ENCODE measurements around the gene CUL9. TPM values are rescaled to one million over a fixed set of nuclear protein-coding genes. Genes with fewer than 3 reads are reported as not detected.
"Not testable (repeated sequence)": the region's sequence is repeated elsewhere in the genome, so short reads cannot be mapped to it uniquely, and the experiment has no call there.

Gene CUL9
- 100 to 1,000 TPM in 1 of 5 donors, 10 to 100 TPM in 4; 92.5 to 107 (median 96.5) TPM for total RNA-seq
- total RNA-seq (2013): 57.6 TPM
- total RNA-seq: 35.5 to 180 (median 108) reads per million in 29 experiments

GRCh38 chr6:43181942-43182860 is at the start of gene CUL9:
Gene CUL9 (plus strand): TSS chr6:43182196. CDS start chr6:43184311, 2,115 bp downstream.
- peak within 1 kb of the TSS; percentile 85 to 94 (median 88) for H3K4me3 Mint-ChIP-seq
- peaks cover 28% of the 10 kb centered on the region for H3K36me3 Mint-ChIP-seq
- POLR2A ChIA-PET: interaction anchor here in 1 of 2 donors (0.6 kb wide), 1 partner anchor 148 kb away, joined by 6 read pairs; no protein-coding TSS in a partner anchor
- peaks cover 50 to 58% (median 54%) of the 10 kb centered on the region in 3 donors for H3K4me1 Mint-ChIP-seq
- Histone ChIP-seq H3K4me3 (ENCODE audit: control insufficient read depth in 1 of 2, extremely low read depth in 1 of 2, low read length in 1 of 2) (peak within 1 kb of the TSS; percentile 64 to 76), H3K36me3 (ENCODE audit: control insufficient read depth in 2 of 2, extremely low read depth in 1 of 2, insufficient read depth in 1 of 2, low read length in 1 of 2) (peaks cover 6 to 40% of the 10 kb centered on the region in 2 donors), H3K27me3 (replicated peaks in 1 of 2; ENCODE audit: control insufficient read depth in 2 of 2, extremely low read depth in 1 of 2, insufficient read depth in 2 of 2, low read length in 1 of 2) (no peaks in the 10 kb centered on the region), H3K9me3 (no peaks in the 10 kb centered on the region), H3K27ac (ENCODE audit: low read length) (peak within 1 kb of the TSS; percentile 75), H3K4me1 (ENCODE audit: control insufficient read depth in 1 of 2, extremely low read depth in 1 of 2, insufficient read depth in 2 of 2, low read length in 2 of 2) (peaks cover 35 to 53% of the 10 kb centered on the region in 2 experiments)
- 2% methylated on average over 36 of the region's 51 CpGs for WGBS (ENCODE audit: insufficient coverage)
- H3K27me3 Mint-ChIP-seq: no peaks in the 10 kb centered on the region
- H3K9me3 Mint-ChIP-seq: no peaks in the 10 kb centered on the region
- H3K27ac Mint-ChIP-seq: peak within 1 kb of the TSS; percentile 90 to 92
- CTCF ChIA-PET: interaction anchor here in 1 of 2 donors (1.1 kb wide), 1 partner anchor 47 kb away, joined by 5 read pairs; the partner anchor contains the start of gene DNPH1
- DNase-seq: peak; percentile 51 to 88 (median 71)
- peak; percentile 94 to 98 (median 95) for ATAC-seq (replicated peaks in 1 of 4)

- H3K4me3 ChIP-seq (ENCODE audit: control insufficient read depth in 1 of 2, extremely low read depth in 1 of 2, low read length in 1 of 2): no peak overlapping the region
- WGBS (ENCODE audit: insufficient coverage): 80% methylated on average over 1 of the region's 3 CpGs
- H3K4me1 ChIP-seq (ENCODE audit: control insufficient read depth in 1 of 2, extremely low read depth in 1 of 2, insufficient read depth in 2 of 2, low read length in 2 of 2): peaks cover 9 to 20% of the 10 kb centered on the region in 2 experiments
- no peaks in the 10 kb centered on the region for H3K36me3 ChIP-seq (ENCODE audit: control insufficient read depth in 2 of 2, extremely low read depth in 1 of 2, insufficient read depth in 1 of 2, low read length in 1 of 2)
- peaks cover 7 to 19% (median 8%) of the 10 kb centered on the region in 3 donors for H3K4me1 Mint-ChIP-seq
- H3K36me3 Mint-ChIP-seq: no peaks in the 10 kb centered on the region
- no peaks in the 10 kb centered on the region for H3K27me3 Mint-ChIP-seq
- H3K9me3 ChIP-seq: no peaks in the 10 kb centered on the region
- ChIA-PET POLR2A (interaction anchor here in 1 of 2 donors (0.5 kb wide), 1 partner anchor 350 kb away, joined by 4 read pairs; no protein-coding TSS in a partner anchor), CTCF (no interaction called here)
- DNase-seq (no peak), ATAC-seq (replicated peaks in 1 of 4) (no peak)
- H3K27ac ChIP-seq (ENCODE audit: low read length): no peak overlapping the region
- no peak overlapping the region for H3K4me3 Mint-ChIP-seq
- H3K27me3 ChIP-seq (replicated peaks in 1 of 2; ENCODE audit: control insufficient read depth in 2 of 2, extremely low read depth in 1 of 2, insufficient read depth in 2 of 2, low read length in 1 of 2): peaks cover 0 to 3% of the 10 kb centered on the region in 2 experiments
- no peaks in the 10 kb centered on the region for H3K9me3 Mint-ChIP-seq
- no peak overlapping the region for H3K27ac Mint-ChIP-seq
Measured at GRCh38 chr6:43138267-43138666, 43.7 kb upstream of the CUL9 start.

GRCh38 chr6:43139973-43140372 is 42.0 kb upstream of the CUL9 start:
- H3K27me3 Mint-ChIP-seq; H3K36me3 Mint-ChIP-seq; H3K9me3 ChIP-seq; H3K4me3 Mint-ChIP-seq; H3K27me3 ChIP-seq (replicated peaks in 1 of 2; ENCODE audit: control insufficient read depth in 2 of 2, extremely low read depth in 1 of 2, insufficient read depth in 2 of 2, low read length in 1 of 2); H3K9me3 Mint-ChIP-seq; H3K36me3 ChIP-seq (ENCODE audit: control insufficient read depth in 2 of 2, extremely low read depth in 1 of 2, insufficient read depth in 1 of 2, low read length in 1 of 2); H3K4me3 ChIP-seq (ENCODE audit: control insufficient read depth in 1 of 2, extremely low read depth in 1 of 2, low read length in 1 of 2); DNase-seq; ATAC-seq (replicated peaks in 1 of 4); H3K27ac ChIP-seq (ENCODE audit: low read length); H3K27ac Mint-ChIP-seq: not testable (repeated sequence)
- POLR2A ChIA-PET: interaction anchor here in 1 of 2 donors (0.7 kb wide), 1 partner anchor 119 kb away, joined by 8 read pairs; no protein-coding TSS in a partner anchor
- peaks cover 13 to 29% of the 10 kb centered on the region in 2 experiments for H3K4me1 ChIP-seq (ENCODE audit: control insufficient read depth in 1 of 2, extremely low read depth in 1 of 2, insufficient read depth in 2 of 2, low read length in 2 of 2)
- CTCF ChIA-PET: interaction anchor here in 1 of 2 donors (0.6 kb wide), 1 partner anchor 411 kb away, joined by 5 read pairs; no protein-coding TSS in a partner anchor
- WGBS (ENCODE audit: insufficient coverage): 90% methylated on average over 8 of the region's 11 CpGs
- peaks cover 13 to 28% (median 15%) of the 10 kb centered on the region in 3 donors for H3K4me1 Mint-ChIP-seq

GRCh38 chr6:43141644-43142043 is 40.4 kb upstream of the CUL9 start:
- peak in 1 of 4 experiments; percentile 3 for ATAC-seq (replicated peaks in 1 of 4)
- no peak overlapping the region for H3K4me3 ChIP-seq (ENCODE audit: control insufficient read depth in 1 of 2, extremely low read depth in 1 of 2, low read length in 1 of 2)
- peaks cover 13 to 29% of the 10 kb centered on the region in 2 experiments for H3K4me1 ChIP-seq (ENCODE audit: control insufficient read depth in 1 of 2, extremely low read depth in 1 of 2, insufficient read depth in 2 of 2, low read length in 2 of 2)
- H3K36me3 ChIP-seq (ENCODE audit: control insufficient read depth in 2 of 2, extremely low read depth in 1 of 2, insufficient read depth in 1 of 2, low read length in 1 of 2): no peaks in the 10 kb centered on the region
- peaks cover 13 to 28% (median 15%) of the 10 kb centered on the region in 3 donors for H3K4me1 Mint-ChIP-seq
- DNase-seq: no peak
- peak overlapping the region in 1 of 3 donors; percentile 70 for H3K4me3 Mint-ChIP-seq
- no peaks in the 10 kb centered on the region for H3K9me3 Mint-ChIP-seq
- ChIA-PET CTCF (interaction anchor here in 1 of 2 donors (0.6 kb wide), 1 partner anchor 78 kb away, joined by 3 read pairs; no protein-coding TSS in a partner anchor), POLR2A (no interaction called here)
- no peaks in the 10 kb centered on the region for H3K9me3 ChIP-seq
- no peaks in the 10 kb centered on the region for H3K36me3 Mint-ChIP-seq
- H3K27me3 ChIP-seq (replicated peaks in 1 of 2; ENCODE audit: control insufficient read depth in 2 of 2, extremely low read depth in 1 of 2, insufficient read depth in 2 of 2, low read length in 1 of 2): peaks cover 0 to 2% of the 10 kb centered on the region in 2 experiments
- 86% methylated on average over 16 of the region's 16 CpGs for WGBS (ENCODE audit: insufficient coverage)
- no peak overlapping the region for H3K27ac ChIP-seq (ENCODE audit: low read length)
- no peak overlapping the region for H3K27ac Mint-ChIP-seq
- H3K27me3 Mint-ChIP-seq: peaks cover 0 to 3% of the 10 kb centered on the region in 2 donors

GRCh38 chr6:43142101-43142500 is 39.9 kb upstream of the CUL9 start:
- ATAC-seq (replicated peaks in 1 of 4) (peak in 3 of 4 experiments; percentile 80 to 90 (median 83)), DNase-seq (peak in 28 of 35 experiments; percentile 15 to 75 (median 56))
- H3K4me3 Mint-ChIP-seq: peak overlapping the region in 2 of 3 donors; percentile 54 to 70
- Histone ChIP-seq H3K9me3 (no peaks in the 10 kb centered on the region), H3K4me1 (ENCODE audit: control insufficient read depth in 1 of 2, extremely low read depth in 1 of 2, insufficient read depth in 2 of 2, low read length in 2 of 2) (peaks cover 13 to 29% of the 10 kb centered on the region in 2 experiments), H3K36me3 (ENCODE audit: control insufficient read depth in 2 of 2, extremely low read depth in 1 of 2, insufficient read depth in 1 of 2, low read length in 1 of 2) (no peaks in the 10 kb centered on the region), H3K4me3 (ENCODE audit: control insufficient read depth in 1 of 2, extremely low read depth in 1 of 2, low read length in 1 of 2) (peak overlapping the region; percentile 0 to 50), H3K27me3 (replicated peaks in 1 of 2; ENCODE audit: control insufficient read depth in 2 of 2, extremely low read depth in 1 of 2, insufficient read depth in 2 of 2, low read length in 1 of 2) (peaks cover 0 to 2% of the 10 kb centered on the region in 2 experiments), H3K27ac (ENCODE audit: low read length) (peak overlapping the region; percentile 3)
- peaks cover 0 to 3% of the 10 kb centered on the region in 2 donors for H3K27me3 Mint-ChIP-seq
- 29% methylated on average over 9 of the region's 14 CpGs for WGBS (ENCODE audit: insufficient coverage)
- H3K36me3 Mint-ChIP-seq: no peaks in the 10 kb centered on the region
- ChIA-PET POLR2A (interaction anchor here in 1 of 2 donors (0.6 kb wide), 1 partner anchor 213 kb away, joined by 3 read pairs; the partner anchor contains the start of gene CNPY3), CTCF (interaction anchor here (0.6 to 2.2 kb wide), 2 partner anchors 79 to 241 kb away, joined by 3 to 14 read pairs; no protein-coding TSS in a partner anchor)
- peaks cover 13 to 28% (median 15%) of the 10 kb centered on the region in 3 donors for H3K4me1 Mint-ChIP-seq
- peak overlapping the region in 1 of 2 donors; percentile 74 for H3K27ac Mint-ChIP-seq
- no peaks in the 10 kb centered on the region for H3K9me3 Mint-ChIP-seq

Data from T-cell (primary cell).